ENCODE measurements around the gene SLC4A1. TPM values are rescaled to one million over a fixed set of nuclear protein-coding genes. Genes with fewer than 3 reads are reported as not detected.

The SLC4A1 gene
- under 0.01 TPM in 1 of 2 replicates, not detected in the other for total RNA-seq

GRCh38 chr17:44267818-44268490 lies at the start of gene SLC4A1:
TSS of gene SLC4A1 (minus strand) at chr17:44268135. CDS start at chr17:44262866, 5,269 bp downstream.
- H3K27me3 ChIP-seq (ENCODE audit: insufficient read depth, low read length): peaks cover 9% of the 10 kb centered on the region
- no peaks in the 10 kb centered on the region for H3K36me3 ChIP-seq (ENCODE audit: insufficient read depth, low read length)
- H2AFZ ChIP-seq (ENCODE audit: low read length): no peak within 1 kb of the TSS
- no peaks in the 10 kb centered on the region for H3K4me1 ChIP-seq (ENCODE audit: insufficient read depth, low read length)
- no peak within 1 kb of the TSS for H3K4me3 ChIP-seq (ENCODE audit: insufficient read depth, low read length)
- H3K79me2 ChIP-seq (ENCODE audit: insufficient read depth, low read length): no peaks in the 10 kb centered on the region
- no peaks in the 10 kb centered on the region for H4K20me1 ChIP-seq (ENCODE audit: insufficient read depth, low read length)
- H3K27ac ChIP-seq (ENCODE audit: low read depth, low read length): no peak within 1 kb of the TSS
- no peaks in the 10 kb centered on the region for H3K9me3 ChIP-seq (ENCODE audit: low read depth, low read length)
- H3K4me2 ChIP-seq (ENCODE audit: insufficient read depth, low read length): no peak within 1 kb of the TSS
- peak; percentile 63 for DNase-seq (ENCODE audit: insufficient read length, low spot score, missing footprints)
- TF ChIP-seq CTCF (IDR thresholded peaks at IDR 0.05; ENCODE audit: extremely low read depth, low read depth, low read length): no peak

- no peak for TF ChIP-seq CTCF (IDR thresholded peaks at IDR 0.05; ENCODE audit: extremely low read depth, low read depth, low read length)
- peak; percentile 80 for DNase-seq (ENCODE audit: insufficient read length, low spot score, missing footprints)
- peaks cover 2% of the 10 kb centered on the region for H3K79me2 ChIP-seq (ENCODE audit: insufficient read depth, low read length)
- H3K4me2 ChIP-seq (ENCODE audit: insufficient read depth, low read length): no peak overlapping the region
- H3K36me3 ChIP-seq (ENCODE audit: insufficient read depth, low read length): peaks cover 15% of the 10 kb centered on the region
- no peaks in the 10 kb centered on the region for H3K9me3 ChIP-seq (ENCODE audit: low read depth, low read length)
- no peaks in the 10 kb centered on the region for H3K4me1 ChIP-seq (ENCODE audit: insufficient read depth, low read length)
- H2AFZ ChIP-seq (ENCODE audit: low read length): no peak overlapping the region
- H4K20me1 ChIP-seq (ENCODE audit: insufficient read depth, low read length): peaks cover 14% of the 10 kb centered on the region
- peaks cover 43% of the 10 kb centered on the region for H3K27me3 ChIP-seq (ENCODE audit: insufficient read depth, low read length)
- H3K4me3 ChIP-seq (ENCODE audit: insufficient read depth, low read length): no peak overlapping the region
- H3K27ac ChIP-seq (ENCODE audit: low read depth, low read length): no peak overlapping the region
Measured at GRCh38 chr17:44317545-44317944, 49.6 kb upstream of the SLC4A1 start.

- Histone ChIP-seq H2AFZ (ENCODE audit: low read length) (no peak overlapping the region), H3K27ac (ENCODE audit: low read depth, low read length) (no peak overlapping the region), H3K4me1 (ENCODE audit: insufficient read depth, low read length) (no peaks in the 10 kb centered on the region), H3K9me3 (ENCODE audit: low read depth, low read length) (no peaks in the 10 kb centered on the region), H3K27me3 (ENCODE audit: insufficient read depth, low read length) (peaks cover 43% of the 10 kb centered on the region), H3K36me3 (ENCODE audit: insufficient read depth, low read length) (peaks cover 5% of the 10 kb centered on the region), H3K4me2 (ENCODE audit: insufficient read depth, low read length) (no peak overlapping the region), H4K20me1 (ENCODE audit: insufficient read depth, low read length) (peaks cover 6% of the 10 kb centered on the region), H3K79me2 (ENCODE audit: insufficient read depth, low read length) (no peaks in the 10 kb centered on the region), H3K4me3 (ENCODE audit: insufficient read depth, low read length) (no peak overlapping the region)
- DNase-seq (ENCODE audit: insufficient read length, low spot score, missing footprints): peak; percentile 87
- TF ChIP-seq CTCF (IDR thresholded peaks at IDR 0.05; ENCODE audit: extremely low read depth, low read depth, low read length): no peak
Measured at GRCh38 chr17:44315760-44316731, 48.1 kb upstream of the SLC4A1 start.
